Measurements from ENCODE around the gene STX10. TPM values are rescaled to one million over a fixed set of nuclear protein-coding genes. Genes with fewer than 3 reads are reported as not detected.

Gene STX10
- total and polyA plus RNA-seq, 2 of the 4 experiments (the other 2 are of a cell fraction) = 64.9 to 82.0 TPM

- Histone ChIP-seq H3K4ac (ENCODE audit: low read depth, low read length) (peak overlapping the region; percentile 95), H3K27ac (ENCODE audit: insufficient read depth, low read length) (peak overlapping the region; percentile 80), H3K18ac (ENCODE audit: low read depth, low read length) (peak overlapping the region; percentile 62; the same call in 1 of the 2 replicates), H3K9me1 (ENCODE audit: insufficient read depth, low read length) (no peaks in the 10 kb centered on the region), H3K23ac (ENCODE audit: low read depth, low read length) (peak overlapping the region; percentile 85), H3K4me3 (ENCODE audit: insufficient read depth, low read depth, low read length) (peak overlapping the region; percentile 82), H3K4me1 (ENCODE audit: control insufficient read depth, insufficient read depth, low read length) (peaks cover 13% of the 10 kb centered on the region), H2AK5ac (ENCODE audit: low read depth, low read length) (peak overlapping the region; percentile 94), H3K36me3 (ENCODE audit: control insufficient read depth, insufficient read depth, low read length) (peaks cover 2% of the 10 kb centered on the region; the same call in 1 of the 2 replicates), H4K5ac (ENCODE audit: low read depth, low read length) (peak overlapping the region; percentile 60), H4K20me1 (ENCODE audit: insufficient read depth, low read length) (peaks cover 29% of the 10 kb centered on the region), H2BK120ac (ENCODE audit: low read depth, low read length) (peak overlapping the region; percentile 45; the same call in 1 of the 2 replicates), H3K9ac (ENCODE audit: low read depth, low read length) (peak overlapping the region; percentile 99), H2AK9ac (replicated peaks; ENCODE audit: low read depth, low read length, poor library complexity) (peak overlapping the region; percentile 93), H3K27me3 (ENCODE audit: control insufficient read depth, insufficient read depth, low read length) (no peaks in the 10 kb centered on the region), H3K4me2 (ENCODE audit: low read depth, low read length) (peak overlapping the region; percentile 90), H4K91ac (ENCODE audit: insufficient read depth, low read depth, low read length) (peak overlapping the region; percentile 93), H3K14ac (replicated peaks; ENCODE audit: low read depth, low read length) (peak overlapping the region; percentile 82), H3K56ac (ENCODE audit: extremely low read depth, insufficient read depth, low read length) (peak overlapping the region; percentile 91), H2AFZ (replicated peaks; ENCODE audit: low read length, poor library complexity) (peak overlapping the region; percentile 80), H3K79me1 (ENCODE audit: low read depth in 1 of 2, low read length in 2 of 2) (peaks cover 0 to 29% of the 10 kb centered on the region in 2 experiments; a peak in 1 of 4 replicates), H2BK5ac (ENCODE audit: low read depth, low read length, poor library complexity, severe bottlenecking) (peak overlapping the region; percentile 88), H2BK15ac (ENCODE audit: low read depth, low read length) (no peak overlapping the region; the same call in 2 of the 3 replicates), H2BK20ac (ENCODE audit: low read depth, low read length) (no peak overlapping the region; the same call in 1 of the 2 replicates), H3K9me3 (ENCODE audit: control insufficient read depth, insufficient read depth, low read length) (no peaks in the 10 kb centered on the region), H4K8ac (ENCODE audit: low read depth in 2 of 2, low read length in 2 of 2) (peak overlapping the region; percentile 72 to 73; a peak in 2 of 4 replicates)
- intact Hi-C loops (cut with micrococcal nuclease) (loop anchor here (1.0 kb wide), 1 partner anchor 8 kb away; no protein-coding TSS in a partner anchor), dilution Hi-C loops (cut with HindIII; ENCODE audit: low sequenced_read_pairs, unreplicated experiment) (no loop called here), in situ Hi-C loops (cut with MboI; ENCODE audit: low sequenced_read_pairs) (loop anchor here (10.0 kb wide), 1 partner anchor 689 kb away; no protein-coding TSS in a partner anchor)
- ATAC-seq (ENCODE audit: low read depth) (peak; percentile 3), DNase-seq (peak; percentile 76)
- ChIA-PET CTCF (no interaction called here), POLR2A (ENCODE audit: unreplicated experiment) (interaction anchor here (0.6 to 0.9 kb wide), 3 partner anchors 14 to 112 kb away, joined by 3 read pairs; no protein-coding TSS in a partner anchor)
- TF ChIP-seq RCOR1 (IDR thresholded peaks at IDR 0.05; ENCODE audit: insufficient replicate concordance, low read length) (no peak), CHD1 (IDR thresholded peaks at IDR 0.05; ENCODE audit: low read depth, low read length) (peak; percentile 22; the same call in 1 of the 2 replicates), SMC3 (IDR thresholded peaks at IDR 0.05; ENCODE audit: low read depth, low read length) (0 out of 2 replicates have a peak, but pooled peaks have one; percentile 2), FOS (IDR thresholded peaks at IDR 0.05; ENCODE audit: low read depth, low read length) (no peak), POLR2A (IDR thresholded peaks at IDR 0.05; ENCODE audit: low read depth, low read length) (peak; percentile 89), MAZ (IDR thresholded peaks at IDR 0.05; ENCODE audit: borderline replicate concordance, low read depth, low read length) (peak; percentile 88), BHLHE40 (IDR thresholded peaks at IDR 0.05; ENCODE audit: low read depth, low read length) (no peak), RAD21 (IDR thresholded peaks at IDR 0.05; ENCODE audit: low read length) (no peak), ELK1 (IDR thresholded peaks at IDR 0.05; ENCODE audit: borderline replicate concordance, low read depth, low read length) (no peak), CEBPB (IDR thresholded peaks at IDR 0.05; ENCODE audit: low read depth, low read length) (no peak), USF2 (IDR thresholded peaks at IDR 0.05; ENCODE audit: low read depth, low read length) (peak; percentile 71), RFX5 (IDR thresholded peaks at IDR 0.05; ENCODE audit: low read depth, low read length) (no peak)
- no TSS peak for BruUV-seq (replicated peaks)
- WGBS, 2 experiments (ENCODE audit: extremely low coverage in 2 of 2, insufficient read length in 1 of 2) = 10% methylated on average over 12 of the region's 55 CpGs; no CpG with 5 or more reads in 1 of the 2 experiments
Measured at GRCh38 chr19:13155472-13156359, 5.5 kb upstream of the STX10 start.

Data from IMR-90 (cell line).